GM03348 (cell line): ENCODE results near the gene PDXP.
A peak's percentile ranks its signal among the peaks of the same experiment; 100 is the strongest.
"Not testable (repeated sequence)": the region's sequence is repeated elsewhere in the genome, so short reads cannot be mapped to it uniquely, and the experiment has no call there.

ENCODE experiments used
- DNase-seq: peaks from one replicate; pipeline ENCODE4 v3.0.0; 2012; ENCODE audit warnings: low spot score

PDXP gene

DNA sequence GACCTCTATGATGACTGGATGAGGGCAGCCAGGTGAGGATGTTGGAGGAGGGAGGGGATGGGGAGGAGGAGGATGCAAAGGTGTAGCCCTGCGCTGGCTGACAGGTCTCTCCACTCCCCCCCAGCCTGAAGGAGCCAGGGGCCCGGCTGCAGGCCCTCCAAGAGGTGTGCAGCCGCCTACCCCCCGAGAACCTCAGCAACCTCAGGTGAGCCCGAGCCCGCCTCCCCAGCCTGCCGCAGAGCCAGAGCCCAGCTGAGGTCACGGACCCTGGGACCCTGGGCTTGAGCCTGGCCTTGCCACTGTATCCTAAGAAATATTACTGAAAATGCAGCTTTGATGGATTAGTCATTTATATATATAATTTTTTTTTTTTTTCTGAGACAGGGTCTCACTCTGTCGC, 11.2 kb upstream of the PDXP start:
- DNase-seq = no peak

DNA sequence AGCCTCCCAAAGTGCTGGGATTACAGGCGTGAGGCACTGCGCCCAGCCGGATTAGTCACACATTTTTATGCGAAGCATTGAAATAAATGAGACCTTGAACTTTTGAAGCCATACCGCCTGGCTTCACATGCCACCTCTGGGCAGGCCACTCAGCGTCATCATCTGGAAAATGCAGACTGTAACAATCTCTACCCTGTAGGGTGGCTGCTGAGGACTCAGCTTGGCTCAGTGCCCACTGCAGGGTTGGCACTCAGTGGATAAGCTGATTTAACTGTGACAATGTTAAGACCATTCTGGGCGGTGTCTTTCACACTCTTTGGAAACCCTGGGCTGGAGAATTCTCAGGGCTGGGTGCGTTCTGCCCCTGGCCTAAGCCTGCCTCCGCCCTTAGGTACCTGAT, 10.6 kb upstream of the PDXP start:
- no peak for DNase-seq

DNA sequence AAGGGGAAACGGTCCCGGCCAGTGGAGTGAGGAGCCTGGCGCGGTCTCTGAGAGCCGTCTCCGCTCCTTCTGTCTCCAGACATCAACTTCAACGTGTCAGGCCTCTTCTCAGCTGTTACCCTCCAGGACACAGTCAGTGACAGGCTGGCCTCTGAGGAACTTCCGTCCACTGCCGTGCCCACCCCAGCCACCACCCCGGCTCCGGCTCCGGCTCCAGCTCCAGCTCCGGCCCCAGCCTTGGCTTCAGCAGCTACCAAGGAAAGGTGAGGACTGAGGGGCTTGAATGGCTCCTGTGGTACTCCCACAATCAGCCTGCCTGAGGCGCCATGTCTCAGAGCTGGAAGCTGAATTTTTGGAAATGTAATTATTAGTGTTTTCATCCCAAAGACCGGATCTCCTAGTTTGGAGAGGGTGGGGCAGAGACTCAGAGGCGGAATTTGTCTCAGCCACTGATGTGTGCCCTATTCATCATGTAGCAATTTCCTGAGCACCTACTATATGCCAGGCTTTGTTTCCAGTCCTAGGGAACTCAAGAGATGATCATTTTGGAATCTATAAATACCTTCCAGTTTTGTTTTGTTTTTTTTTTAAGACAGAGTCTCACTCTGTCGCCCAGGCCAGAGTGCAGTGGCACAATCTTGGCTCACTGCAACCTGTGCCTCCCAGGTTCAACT, 7.9 kb upstream of the PDXP start:
- DNase-seq = no peak

- DNase-seq = no peak
Measured at GRCh38 chr22:37654563-37655251, 3.8 kb upstream of the PDXP start.

DNA sequence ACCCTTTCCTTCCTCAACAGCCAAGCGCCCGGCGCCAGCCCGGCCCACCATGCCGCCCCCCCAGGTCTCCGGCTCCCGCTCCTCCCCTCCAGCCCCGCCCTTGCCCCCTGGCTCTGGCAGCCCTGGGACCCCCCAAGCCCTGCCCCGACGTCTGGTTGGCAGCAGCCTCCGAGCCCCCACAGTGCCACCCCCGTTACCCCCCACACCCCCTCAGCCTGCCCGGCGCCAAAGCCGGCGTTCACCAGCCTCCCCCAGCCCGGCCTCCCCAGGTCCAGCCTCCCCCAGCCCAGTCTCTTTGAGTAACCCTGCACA, 3.3 kb upstream of the PDXP start:
- no peak for DNase-seq

DNA sequence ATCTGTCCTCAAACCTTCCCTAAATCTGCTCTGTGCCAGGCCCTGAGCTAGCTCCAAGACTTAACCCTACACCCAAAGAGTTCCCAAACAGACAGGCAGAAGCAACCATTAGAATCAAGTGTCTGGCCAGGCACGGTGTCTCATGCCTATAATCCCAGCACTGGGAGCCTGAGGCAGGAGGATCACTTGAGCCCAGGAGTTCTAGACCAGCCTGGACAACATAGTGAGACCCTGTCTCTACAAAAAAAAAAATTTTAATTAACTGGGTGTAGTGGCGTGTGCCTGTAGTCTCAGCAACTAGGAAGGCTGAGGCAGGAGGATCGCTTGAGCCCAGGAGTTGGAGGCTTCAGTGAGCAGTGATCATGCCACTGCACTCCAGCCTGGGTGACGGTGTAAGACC, 1.9 kb upstream of the PDXP start:
- not testable (repeated sequence) for DNase-seq

- DNase-seq = no peak
Measured at GRCh38 chr22:37657590-37658132, 862 bp upstream of the PDXP start.

GRCh38 chr22:37659066-37659896, 758 bp downstream of the PDXP start:
- peak; percentile 31 for DNase-seq

DNA sequence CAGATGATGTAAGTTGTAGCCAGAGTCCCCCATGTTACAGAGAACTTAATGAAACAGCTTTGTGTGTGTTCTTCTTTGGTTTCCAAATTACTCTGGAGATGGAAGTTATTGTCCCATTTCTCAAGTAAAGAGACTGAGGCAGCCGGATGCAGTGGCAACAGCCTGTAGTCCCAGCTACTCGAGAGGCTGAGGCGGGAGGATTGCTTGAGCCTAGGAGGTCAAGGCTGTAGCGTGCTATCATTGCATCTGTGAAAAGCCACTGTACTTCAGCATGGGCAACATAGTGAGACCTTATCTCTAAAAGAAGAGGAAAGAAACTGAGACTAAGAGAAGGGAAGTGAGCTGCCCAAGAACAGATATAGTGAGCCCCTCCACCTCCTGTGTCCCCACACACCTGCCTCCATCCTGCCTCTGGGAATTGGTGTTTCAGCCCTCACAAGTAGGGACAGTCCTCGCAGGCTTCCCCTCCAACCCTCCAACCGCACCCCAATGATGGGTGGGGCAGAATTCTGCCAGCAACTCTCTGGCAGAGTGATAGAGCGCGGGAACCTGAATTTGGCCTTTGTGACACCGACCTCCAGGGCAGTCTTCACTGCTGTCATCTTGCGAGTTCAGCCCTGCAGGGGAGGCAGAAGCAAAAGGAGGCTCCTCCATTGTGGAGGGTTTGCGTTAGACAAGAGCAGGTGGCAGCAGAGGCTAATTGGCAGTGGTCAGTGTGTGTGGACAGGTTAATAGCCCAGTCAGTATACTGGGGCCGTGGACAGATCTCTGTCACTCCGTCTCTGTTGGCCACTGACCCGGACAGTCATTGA, 1.6 kb downstream of the PDXP start:
- no peak for DNase-seq

DNA sequence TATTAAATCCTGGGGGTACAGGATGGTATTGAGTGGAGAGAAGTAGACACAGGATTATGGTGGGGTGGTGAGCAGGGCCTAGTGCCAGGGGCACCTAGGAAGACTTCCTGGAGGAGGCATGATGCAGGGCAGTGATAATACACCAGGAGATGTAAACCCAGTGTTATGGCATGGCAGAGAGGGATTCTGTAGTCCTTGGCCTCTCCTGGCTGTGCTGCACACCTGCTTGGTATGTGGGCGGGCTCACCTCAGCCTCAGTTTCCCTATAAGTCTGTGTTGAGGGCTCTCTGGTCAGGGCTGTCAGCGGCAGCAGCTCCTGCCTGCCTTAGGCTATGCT, 2.2 kb downstream of the PDXP start:
- no peak for DNase-seq

DNA sequence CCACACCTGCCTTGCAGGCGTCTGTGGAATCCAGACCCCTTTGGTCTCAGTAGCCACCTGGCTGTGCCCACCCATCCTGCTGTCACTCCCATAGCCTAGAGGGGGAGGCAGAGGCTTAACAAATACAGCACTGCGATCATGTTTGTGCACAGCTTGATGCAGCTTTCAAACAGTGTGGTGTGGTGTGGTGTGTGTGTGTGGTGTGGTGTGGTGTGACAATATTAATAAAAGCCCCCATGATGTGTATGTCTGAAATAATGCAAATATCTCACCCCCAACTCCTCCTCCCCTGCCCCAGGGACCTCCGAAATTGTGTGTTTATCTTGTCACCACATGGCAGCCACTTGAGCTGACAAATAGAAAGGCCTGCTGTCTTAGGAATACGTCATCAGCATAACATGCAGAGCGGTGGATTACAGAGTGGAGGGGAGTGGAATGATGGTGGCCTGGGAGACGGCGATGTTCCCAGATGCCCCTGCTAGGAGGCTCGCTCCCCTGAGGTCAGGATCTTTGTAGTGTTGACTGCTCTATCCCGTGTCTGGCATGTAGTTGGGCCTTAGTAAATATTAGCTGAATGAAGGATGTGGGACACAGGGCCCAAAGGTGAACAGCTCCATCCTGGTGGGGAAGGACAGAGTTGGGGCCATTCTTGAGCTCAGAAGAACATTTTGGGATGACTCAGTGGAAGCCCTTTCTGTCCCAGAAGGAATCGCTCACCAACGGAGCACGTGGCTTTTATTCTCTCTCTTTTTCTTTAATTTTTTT, 2.8 kb downstream of the PDXP start:
- peak; percentile 60 for DNase-seq

- no peak for DNase-seq
Measured at GRCh38 chr22:37662039-37662438, 3.5 kb downstream of the PDXP start.

DNA sequence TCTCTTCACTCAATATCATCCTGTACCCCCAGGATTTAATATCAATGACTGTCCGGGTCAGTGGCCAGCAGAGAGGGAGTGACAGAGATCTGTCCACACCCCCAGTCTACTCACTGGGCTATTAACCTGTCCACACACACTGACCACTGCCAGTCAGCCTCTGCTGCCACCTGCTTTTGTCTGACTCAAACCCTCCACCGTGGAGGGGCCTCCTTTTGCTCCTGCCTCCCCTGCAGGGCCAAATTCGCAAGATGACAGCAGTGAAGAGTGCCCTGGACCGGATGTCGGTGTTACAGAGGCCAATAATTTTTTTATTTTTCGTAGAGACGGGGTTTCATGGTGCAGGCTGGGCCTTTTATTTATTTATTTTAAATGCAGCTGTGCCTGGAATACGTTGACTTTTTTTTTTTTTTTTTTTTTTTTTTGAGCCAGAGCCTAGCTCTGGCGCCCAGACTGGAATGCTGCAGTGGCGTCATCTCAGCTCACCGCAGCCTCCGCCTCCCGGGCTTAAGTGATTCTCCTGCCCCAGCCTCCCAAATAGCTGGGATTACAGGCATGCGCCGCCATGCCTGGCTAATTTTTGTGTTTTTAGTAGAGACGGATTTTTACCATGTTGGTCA, 5.1 kb downstream of the PDXP start:
- no peak for DNase-seq

DNA sequence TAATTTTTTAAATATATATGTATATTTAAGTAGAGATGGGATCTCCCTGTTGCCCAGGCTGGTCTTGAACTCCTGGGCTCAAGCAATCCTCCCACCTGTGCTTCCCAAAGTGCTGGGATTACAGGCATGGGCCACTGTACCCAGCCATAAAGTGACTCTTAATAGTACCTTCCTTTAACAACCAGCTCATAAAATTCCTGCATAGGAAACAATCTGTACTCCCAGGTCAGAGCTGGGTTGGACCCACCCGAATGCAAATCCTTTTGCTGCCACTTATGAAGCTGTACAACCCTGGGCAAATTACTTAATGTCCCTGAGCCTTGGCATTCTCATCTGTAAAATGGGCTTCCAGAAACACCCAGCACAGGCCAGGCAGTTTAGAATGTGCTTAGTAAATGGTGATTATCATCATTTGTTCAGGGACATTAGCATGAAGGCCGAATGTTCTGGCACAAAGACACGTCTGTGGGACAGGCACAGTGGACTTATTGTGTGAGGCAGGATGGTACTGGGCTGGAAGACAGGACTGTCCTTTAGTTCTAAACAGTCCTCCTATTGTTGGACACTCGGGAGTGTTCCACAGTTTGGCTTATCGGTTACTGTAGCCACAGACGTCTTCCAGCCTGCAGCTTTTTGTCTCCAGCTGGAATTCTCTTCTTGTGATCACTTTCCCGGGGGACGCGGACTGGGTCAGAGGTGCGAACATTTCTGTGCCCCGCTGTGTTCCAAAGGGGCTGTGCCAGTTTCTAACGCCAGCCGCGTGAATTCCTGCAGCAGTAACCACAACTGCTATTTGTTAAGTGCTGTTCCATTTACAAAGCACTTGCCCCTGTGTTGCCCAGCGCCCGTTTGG, 6.0 kb downstream of the PDXP start:
- DNase-seq = no peak

- no peak for DNase-seq
Measured at GRCh38 chr22:37665487-37665886, 7.0 kb downstream of the PDXP start.

- no peak for DNase-seq
Measured at GRCh38 chr22:37669586-37669985, 11.1 kb downstream of the PDXP start.

DNA sequence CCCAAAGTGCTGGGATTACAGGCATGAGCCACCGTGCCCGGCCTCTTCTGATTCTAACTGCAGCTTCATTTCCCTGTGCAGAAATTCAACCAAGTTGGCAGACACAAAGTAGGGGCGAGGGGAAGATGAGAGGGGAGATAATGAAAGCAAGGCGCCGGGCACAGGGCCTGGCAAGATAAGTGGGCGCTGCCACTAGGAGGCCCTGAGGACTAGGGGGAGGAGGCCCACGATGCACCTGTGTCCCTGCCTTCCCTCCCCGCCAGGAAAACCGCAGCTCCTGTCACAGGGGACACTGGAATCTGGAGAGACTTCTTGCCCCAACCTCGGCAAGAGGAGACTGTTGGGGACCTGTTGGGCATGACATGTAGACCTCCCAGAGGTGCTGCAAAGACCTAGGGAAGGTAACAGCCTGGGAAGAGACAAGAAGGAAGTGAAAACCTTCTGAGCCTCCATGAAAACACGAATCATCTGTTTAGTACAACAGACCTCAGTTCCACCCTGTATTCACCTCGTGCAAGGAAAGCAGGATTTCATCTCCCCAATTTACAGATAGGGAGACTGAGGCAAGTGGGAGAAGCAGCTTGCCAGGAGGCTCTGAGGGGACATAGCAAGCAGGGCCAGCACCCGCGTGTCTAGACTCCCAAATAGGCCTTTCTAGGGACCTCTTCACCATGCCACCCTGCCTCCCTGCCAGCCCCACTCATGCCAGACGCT, 13.8 kb downstream of the PDXP start:
- no peak for DNase-seq

- no peak for DNase-seq
Measured at GRCh38 chr22:37672920-37673455, 14.5 kb downstream of the PDXP start.

GRCh38 chr22:37674248-37674647, 15.7 kb downstream of the PDXP start:
- no peak for DNase-seq
